ENCODE results near the gene CSMD2. TPM values are rescaled to one million over a fixed set of nuclear protein-coding genes. Genes with fewer than 3 reads are reported as not detected.
"Not testable (repeated sequence)": the region's sequence is repeated elsewhere in the genome, so short reads cannot be mapped to it uniquely, and the experiment has no call there.

The CSMD2 gene
- 11.8 and 23.0 TPM in 2 replicates for total RNA-seq (2014; rRNA removed; shearing (Covaris generic))

DNA sequence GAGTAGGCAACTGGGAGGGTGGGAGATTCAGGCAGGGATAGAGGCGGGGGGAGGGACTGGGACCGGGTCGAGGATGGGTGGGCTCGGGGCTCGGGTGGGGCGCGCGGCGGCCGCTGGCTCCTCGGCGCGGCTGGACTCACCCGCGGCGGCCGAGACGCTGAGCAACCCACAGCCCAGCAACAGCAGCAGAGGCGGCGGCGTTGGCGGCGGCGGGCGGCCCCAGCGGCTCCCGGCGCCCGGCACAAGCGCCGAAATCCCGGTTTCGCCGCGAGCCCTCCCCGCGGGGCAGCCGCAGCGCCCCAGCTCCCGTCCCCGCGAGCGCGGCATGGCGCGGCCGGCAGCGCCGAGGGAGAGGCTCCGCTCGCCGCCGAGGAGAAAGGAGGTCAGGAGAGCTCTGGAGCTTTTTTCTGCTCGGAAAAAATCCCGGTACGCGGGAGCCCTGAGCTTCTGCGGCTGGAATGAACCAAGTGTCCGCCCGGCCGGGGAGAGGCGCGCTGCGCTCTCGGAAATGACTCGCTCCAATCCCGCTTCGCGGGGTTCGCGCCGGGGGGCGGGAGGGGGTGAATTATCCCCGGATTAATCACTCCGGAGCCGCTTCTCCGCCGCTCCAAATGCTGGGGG is at the start of gene CSMD2:
Gene CSMD2 (minus strand): TSS at position 460 of the 621 bp plus-strand sequence. CDS start 133 bp downstream, at position 327.
- DNase-seq (ENCODE audit: low read depth) = peak; percentile 84

DNA sequence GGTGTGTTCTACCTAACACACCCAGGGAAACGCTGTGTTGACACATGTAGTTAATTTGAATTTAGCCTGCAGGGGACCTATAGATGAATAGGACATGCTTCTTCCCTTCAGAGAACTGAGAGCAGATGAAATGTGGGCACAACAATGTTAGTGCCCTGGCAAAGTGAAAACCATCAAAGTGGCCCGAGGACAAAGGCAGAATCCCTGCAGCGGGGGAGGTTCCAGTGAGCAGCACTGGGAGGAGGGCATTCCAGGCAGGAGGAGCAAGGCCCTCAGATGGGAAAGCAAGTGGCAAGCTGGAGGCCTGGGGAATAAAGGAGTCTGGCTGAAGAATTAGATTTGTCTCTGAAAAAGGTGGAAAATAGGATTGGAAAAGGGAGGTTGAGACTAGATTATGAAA is 48.9 kb upstream of the CSMD2 start:
- no peak for DNase-seq (ENCODE audit: low read depth)

DNA sequence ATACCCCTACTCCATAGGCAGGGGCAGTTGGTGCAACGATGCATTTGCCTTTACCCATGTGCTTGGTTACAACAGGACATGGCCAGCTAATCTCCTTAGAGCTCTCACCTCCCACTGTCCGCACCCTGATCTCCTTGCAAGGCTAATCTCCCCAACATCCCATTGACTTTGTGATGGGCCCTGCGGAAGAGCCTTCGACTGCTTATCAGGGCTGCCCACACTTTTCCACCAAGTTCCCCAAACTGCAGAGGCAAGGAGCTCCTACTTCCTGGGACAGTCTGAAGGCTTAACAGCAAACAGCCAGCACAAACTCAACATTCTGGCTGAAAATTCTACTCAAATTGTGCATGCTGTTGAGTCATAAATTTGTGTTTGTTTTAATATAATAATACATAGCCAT is 47.6 kb upstream of the CSMD2 start:
- no peak for DNase-seq (ENCODE audit: low read depth)

DNA sequence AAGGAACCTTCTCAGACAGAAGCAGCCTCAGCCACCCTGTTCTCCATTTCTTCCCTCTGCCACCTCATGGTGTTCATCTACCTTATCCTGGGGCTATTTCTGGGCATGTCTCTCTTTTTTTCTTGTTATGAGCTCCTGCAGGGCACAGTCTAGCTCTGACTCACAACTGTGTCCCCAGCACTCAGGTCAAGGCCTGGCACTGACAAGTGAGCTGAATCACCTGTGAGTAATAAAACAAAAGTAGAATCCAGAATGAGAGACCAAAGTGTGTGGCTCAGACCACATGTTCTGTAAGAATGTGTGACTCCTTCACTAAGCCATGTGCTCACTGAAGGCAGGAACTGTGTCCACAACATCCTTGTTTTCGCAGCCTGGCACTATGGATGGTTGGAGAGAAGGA is 34.9 kb upstream of the CSMD2 start:
- DNase-seq (ENCODE audit: low read depth) = peak; percentile 99

DNA sequence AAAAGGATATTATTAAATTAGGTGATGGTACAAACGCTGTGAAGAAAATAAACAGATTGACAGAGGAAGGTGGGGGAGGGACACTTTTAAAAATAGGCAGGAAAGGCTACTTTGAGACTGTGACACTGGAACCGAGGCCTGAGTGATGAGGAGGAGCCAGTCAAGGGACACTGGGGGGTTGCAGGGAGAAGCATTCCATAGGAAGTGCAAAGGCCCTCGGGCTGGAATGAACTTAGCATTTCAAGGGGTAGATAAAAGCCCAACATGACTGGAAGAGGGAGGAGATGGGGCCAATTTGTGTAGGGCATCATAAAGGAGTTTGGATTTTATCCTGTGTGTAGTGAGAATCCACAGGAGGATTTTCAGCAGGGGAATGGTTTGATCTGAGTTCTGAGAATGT is 27.6 kb upstream of the CSMD2 start:
- DNase-seq (ENCODE audit: low read depth) = no peak

DNA sequence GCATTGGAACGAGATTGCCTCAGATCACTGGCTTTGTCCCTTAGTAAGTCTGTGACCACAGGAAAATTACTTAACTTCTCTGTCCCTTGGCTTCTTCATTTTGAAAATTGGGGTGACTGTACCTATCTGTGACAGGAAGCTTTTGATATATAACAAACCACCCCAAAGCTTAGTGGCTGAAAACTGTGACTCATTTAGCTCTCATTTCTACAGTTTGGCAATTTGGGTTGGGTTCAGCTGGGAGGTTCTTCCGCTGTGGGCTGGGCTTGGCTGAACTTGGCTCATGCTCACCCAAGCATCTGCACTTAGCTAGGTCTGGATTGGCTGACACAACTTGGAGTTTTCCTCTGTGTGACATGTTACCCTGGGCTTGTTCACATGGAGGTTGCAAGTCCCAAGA is 25.7 kb upstream of the CSMD2 start:
- no peak for DNase-seq (ENCODE audit: low read depth)

DNA sequence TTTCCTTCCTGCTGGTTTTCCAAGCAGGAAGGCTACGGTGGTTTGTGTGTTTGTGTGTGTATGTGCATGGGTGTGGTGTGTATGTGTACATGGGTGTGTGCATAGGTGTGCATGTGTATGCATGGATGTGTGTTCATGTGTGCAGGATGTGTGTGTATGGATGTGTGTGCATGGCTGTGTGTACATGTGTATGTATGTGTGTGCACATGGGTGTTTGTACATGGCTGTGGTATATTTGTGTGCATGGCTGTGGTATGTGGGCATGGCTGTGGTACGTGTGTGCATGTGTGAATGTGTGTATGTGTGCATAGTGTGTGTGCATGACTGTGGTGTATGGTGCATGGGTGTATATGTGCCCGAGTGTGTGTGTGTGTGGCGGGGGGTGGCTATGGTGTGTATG is 24.0 kb upstream of the CSMD2 start:
- DNase-seq (ENCODE audit: low read depth) = no peak

DNA sequence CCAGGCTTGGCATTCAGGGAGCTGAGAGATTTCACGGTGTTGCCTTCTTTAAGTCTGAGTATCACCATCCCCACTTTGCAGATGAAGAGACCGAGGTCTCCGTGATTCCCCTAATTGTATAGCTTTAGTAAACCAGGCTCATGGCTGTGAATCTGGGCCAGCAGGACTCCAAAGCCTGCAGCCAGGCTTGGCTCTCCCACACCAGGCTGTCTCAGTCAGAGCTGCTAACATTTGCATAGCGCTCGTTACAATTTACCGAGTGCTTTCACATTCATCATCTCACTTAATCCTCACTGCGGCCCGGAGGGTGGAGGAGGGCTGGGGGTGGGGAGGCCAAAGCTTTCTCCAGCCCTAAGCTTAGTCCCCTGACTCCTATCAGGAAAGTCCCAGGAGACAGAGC is 23.4 kb upstream of the CSMD2 start:
- DNase-seq (ENCODE audit: low read depth) = no peak

DNA sequence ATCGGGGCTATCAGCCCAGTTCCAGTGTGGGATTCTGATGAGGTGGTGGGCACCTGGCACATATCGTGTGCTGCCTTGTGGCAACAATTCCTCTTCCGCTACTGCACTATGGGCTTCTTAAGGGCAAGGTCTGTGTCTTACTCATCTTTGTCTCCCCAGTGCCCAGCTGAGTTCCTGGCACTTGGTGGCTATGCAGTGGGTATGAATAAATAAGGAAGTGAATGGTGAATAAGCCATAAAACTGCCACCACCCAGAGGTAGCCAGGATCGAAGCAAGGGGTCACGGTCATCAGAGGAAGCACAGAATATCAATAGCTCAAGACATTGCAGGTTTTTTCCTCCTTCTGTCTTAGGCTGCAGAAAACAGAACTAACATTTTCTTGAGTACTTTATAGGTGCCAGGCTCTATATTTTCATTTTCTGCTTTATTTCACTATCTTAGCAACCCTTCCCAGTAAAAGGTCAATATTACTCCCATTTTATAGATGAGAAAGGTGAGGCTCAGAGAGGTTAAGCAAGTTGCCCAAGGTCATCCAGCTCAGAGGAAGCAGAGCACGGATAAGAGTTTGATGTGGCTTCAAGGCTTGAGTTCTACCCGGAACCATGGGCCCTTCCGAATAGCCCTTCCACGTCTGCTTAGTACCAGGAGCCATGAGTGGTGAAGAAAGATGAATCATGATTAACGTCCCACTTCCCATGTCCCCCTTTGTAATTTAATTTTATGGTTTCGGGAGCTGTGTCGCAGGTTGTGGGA is 21.9 kb upstream of the CSMD2 start:
- DNase-seq (ENCODE audit: low read depth) = peak; percentile 52

DNA sequence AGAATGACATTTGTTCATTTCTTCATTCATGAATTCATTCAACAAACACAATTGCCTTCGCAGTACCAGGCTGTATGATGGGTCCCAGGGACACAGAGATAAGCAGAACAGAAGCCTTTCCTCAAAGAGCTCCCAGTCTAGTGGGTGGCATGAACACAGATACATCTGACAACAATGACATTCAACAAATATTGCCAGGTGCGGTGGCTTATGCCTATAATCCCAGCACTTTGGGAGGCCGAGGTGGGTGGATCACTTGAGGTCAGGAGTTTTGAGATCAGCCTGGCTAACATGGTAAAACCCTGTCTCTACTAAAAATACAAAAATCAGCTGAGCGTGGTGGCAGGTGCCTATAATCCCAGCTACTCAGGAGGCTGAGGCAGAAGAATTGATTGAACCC is 18.4 kb upstream of the CSMD2 start:
- not testable (repeated sequence) for DNase-seq (ENCODE audit: low read depth)

DNA sequence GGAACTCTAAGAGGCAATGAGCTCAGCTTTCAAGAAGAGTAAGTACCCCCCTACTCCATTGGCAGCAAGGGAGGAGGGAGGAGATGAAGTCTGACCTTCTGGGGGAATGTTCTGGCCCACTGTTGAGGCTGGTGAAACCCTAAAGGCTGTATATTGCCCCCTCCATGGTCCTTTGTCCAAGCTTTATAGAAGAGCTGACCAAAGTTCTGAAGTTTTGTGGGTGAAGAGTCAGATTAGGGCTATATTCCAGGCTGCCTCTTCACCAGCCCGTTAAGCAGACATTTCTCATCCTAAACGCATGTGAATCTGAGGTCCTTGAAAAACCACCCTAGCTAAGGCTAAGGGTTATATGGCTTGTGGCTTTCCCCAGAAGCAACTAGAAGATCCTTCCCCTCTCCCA is 13.0 kb upstream of the CSMD2 start:
- DNase-seq (ENCODE audit: low read depth) = no peak

DNA sequence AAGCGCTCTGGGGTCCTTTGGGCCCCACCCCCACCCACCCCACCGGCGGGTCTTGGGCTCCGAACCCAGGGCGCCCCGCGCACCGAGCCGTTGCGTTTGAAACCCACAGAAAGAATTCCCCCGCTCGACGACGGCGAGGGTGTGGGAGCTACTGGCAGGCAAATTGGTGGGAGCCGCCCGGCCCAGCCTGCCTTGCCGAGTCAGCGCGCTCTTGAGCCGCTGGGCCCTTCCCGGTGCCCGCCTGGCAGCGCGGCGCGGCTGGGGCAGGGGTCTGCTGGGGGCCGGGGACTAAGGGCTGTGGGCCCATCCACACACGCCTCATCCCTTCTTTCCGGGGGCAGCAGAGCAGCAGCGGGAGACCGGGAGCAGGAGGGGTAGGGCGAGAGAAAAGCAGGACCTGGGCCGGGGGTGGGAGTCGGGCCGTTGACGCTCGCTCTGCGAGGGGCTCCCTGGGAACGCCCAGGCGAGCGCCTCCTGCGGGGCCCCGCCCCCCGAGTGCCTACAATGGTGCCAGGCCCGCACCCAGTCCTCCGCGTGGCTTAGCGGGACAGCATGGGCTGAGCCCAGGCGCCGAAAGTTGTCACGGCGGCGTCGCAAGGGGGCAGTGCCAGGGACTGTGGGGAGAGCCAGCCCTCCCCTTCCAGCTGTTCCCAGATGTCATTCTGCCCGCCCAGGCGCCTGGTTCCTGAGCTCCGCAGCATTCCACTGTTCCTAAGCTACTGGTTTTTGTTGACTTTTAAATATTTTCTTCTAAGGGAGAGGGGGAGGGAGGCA is 12.0 kb upstream of the CSMD2 start, which contains the start of gene C1orf94:
Gene C1orf94 (plus strand): TSS at position 78 of the 774 bp plus-strand sequence. CDS start 883 bp downstream, outside the sequence.
- DNase-seq (ENCODE audit: low read depth) = no peak

DNA sequence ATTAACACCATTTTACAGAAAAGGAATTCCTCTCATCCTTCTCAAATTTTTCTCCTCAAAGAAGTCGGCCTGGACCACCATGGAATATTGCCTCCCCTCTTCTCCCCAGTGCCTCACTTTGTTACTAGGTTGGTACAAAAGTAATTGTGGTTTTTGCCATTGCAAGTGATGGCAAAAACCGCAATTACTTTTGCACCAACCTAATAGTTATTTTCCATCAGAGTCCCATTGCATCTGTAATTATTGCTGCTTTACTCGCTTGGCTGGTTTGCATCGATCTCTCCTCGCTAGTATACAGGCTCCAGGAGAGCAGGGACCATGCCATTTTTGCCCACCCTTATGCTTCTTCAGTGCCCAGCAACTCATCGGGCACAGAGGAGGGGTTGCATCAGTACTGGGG is 10.7 kb upstream of the CSMD2 start:
- DNase-seq (ENCODE audit: low read depth) = no peak

DNA sequence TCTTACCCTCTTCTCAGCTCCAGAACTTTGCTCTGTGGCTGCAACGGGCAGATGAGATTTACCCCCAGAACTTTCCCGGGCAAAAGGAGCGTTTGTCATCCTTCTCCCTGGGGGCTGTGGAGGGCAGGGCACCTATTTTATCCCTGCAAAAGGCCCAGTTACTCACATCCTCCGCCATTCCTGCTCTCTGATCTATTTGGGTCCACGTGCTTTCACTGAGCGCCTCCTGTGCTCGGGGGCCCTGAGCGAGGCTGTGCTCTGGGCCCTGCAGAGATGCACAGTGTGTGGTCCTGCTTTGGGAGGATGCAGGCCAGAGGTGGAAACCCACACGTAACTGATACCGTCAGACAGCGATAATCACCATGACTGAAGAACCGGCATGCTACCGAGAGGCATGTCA is 2.4 kb upstream of the CSMD2 start:
- no peak for DNase-seq (ENCODE audit: low read depth)

DNA sequence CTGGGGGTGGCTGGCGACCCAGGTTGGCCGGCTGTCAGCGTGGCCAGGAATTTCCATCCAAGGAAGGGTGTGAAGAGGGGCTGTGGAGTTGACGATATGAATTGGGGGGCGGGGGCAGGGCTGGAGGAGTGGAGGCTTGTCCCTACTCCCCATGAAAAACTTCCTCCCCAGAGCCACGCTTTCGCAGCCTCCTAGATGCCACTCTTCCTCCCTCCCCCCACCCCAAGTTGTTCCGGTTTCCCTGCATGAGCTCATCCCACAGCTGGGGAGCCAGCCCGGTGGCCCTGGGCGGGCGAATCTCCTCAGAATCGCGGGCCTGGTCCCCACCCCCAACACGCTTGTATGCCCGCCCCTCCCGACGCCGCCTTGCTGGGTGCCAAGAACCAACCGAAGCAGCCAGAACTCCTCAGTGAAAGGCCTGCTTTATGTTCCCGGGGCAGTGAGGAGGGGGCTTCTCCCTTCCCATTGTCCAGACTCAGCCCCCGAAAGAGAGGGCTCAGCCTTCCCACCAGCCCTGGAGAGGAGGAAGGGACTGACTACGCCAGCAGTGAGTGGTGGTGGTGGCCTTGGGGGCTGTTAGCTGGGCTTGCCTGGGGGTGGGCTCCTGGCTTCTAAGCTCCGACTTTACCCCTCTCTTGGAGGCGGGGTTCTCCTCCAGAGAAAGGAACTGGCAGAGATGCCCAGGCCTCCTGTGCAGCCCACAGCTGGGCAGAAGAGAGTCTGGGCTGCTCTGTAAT is 1.8 kb upstream of the CSMD2 start:
- peak; percentile 91 for DNase-seq (ENCODE audit: low read depth)

DNA sequence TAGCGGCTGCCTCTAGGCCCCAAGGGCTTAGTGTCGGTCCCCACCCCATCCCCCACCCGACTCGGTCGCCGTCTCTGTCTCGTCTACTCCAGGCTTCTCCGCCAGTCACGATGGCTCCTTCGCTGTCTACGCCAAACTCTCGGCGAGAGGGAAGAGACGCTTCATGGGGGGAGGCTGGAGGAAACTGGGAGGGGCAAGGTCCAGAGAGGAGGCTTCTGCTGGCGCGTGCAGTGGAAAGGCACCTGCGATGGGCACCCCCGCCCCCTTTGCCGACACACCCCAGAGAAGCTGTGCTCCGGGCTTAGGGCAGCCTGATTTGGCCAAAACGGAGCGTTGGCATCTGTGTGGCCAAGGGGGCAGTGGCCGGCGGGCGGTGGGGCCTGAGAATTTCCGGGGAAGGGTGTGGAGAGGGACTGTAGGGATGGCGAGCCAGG is 1.2 kb upstream of the CSMD2 start:
- DNase-seq (ENCODE audit: low read depth) = peak; percentile 81

DNA sequence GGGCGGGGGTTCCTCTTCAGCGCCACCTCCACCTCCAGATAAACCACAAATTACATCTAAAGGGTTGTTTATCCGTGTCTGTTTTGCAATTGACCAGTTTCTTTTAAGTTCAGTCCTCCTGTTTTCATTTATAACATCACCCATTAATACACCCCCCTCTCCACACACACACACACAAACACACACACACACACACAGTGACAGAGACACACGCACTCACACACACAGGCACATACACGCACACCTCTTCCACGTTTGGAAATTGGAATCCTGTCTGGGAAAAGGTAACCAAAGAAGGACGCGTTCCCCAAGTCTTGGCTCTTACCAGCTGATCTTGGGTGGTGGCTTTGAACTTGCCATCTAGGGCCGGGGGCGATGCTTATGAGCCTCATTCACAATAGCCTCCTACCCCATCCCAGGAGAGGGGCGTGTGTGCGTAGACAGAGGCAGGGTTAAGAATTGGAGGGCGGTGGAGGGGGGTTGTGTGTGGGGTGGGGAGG is 442 bp upstream of the CSMD2 start:
- DNase-seq (ENCODE audit: low read depth) = peak; percentile 73

DNA sequence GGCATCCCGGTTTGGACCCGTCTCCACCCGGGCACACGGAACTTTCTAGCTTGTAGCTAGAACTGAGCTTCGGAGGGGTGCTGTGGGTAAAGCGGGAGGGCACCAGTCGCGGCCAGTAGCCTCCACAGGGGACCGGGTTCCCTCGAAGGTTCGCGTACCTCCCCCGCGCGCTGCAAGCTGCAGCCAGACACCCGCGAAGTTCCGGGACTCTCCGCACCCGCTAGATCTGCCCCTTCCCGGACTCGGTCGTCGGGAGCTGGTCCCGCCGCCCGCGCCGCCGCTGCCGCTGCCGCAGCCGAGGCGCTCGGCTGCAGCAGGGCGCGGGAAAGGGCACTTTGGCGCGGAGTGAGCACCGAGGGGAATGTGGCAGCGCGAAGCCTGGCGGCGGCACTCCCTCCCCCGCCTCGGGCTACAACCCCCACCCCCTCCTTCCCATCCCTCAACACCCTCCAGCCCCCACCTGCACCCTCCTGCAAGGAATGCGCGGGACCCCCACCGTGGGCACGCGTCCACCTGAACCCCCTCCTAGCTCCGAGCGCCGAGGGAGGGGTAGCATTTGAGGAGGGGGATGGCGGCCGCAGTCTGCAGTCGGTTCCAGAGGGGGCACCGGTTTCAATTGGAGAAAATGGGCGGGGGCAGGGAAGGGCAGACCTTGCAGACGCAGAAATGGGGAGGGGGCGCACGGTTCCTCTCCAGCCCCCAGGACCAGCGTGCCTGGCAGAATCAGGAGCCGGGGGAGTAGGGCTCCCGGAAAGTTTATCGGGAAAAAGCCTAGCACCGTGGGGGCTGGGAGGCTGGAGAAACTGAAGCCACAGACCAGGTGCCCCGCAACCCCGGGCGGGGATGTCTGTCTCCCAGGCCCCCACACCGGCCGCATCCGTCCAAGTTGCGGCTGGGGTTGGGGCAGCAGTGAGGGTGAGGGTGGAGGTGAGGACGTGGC is 968 bp downstream of the CSMD2 start:
- peak; percentile 38 for DNase-seq (ENCODE audit: low read depth)

DNA sequence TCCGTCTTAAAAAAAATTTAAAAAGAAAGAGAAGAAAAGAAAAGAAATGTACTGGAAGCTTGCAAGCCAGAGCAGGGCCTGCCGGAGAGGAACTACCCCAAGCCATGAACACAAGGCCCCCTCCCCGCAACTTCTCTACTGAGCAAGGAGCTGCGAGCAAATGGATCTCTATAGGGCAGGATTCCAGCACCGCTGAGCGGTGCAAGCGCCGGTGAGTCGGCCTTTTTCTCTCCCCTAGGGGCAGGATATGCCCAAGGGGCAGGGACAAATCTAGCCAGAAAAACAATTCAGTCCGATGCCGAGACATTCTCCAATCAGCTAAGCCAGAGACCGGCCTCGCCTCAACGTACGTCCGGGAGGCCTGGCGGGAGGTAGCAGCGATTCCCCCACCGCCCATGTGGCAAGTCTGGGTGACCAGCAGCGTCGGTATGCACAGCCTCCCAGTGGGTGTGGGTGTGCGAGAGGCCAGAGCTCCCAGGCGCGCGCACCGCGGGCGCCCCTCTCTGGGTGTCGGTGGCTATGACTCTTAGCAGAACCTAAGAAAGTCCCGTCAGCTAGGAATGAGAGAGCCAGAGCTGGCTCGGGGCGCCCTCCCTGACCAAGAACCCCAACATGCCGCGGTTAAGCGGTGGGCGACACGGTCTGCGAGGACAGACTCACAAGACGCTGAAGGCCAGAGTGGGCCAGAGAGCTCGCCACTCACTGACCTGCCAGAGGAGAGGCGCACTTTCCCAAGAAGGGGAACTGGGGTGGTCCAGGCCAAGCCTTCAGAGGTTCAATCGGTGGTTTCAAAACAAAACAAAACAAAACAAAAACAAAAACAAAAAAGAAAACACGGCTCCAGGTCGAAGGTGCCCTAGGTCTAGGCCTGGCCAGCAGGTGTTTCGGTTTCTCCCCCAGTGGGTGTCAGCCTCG is 1.9 kb downstream of the CSMD2 start:
- peak; percentile 97 for DNase-seq (ENCODE audit: low read depth)
